ENCODE data around the gene ADD3.

Gene ADD3

DNA sequence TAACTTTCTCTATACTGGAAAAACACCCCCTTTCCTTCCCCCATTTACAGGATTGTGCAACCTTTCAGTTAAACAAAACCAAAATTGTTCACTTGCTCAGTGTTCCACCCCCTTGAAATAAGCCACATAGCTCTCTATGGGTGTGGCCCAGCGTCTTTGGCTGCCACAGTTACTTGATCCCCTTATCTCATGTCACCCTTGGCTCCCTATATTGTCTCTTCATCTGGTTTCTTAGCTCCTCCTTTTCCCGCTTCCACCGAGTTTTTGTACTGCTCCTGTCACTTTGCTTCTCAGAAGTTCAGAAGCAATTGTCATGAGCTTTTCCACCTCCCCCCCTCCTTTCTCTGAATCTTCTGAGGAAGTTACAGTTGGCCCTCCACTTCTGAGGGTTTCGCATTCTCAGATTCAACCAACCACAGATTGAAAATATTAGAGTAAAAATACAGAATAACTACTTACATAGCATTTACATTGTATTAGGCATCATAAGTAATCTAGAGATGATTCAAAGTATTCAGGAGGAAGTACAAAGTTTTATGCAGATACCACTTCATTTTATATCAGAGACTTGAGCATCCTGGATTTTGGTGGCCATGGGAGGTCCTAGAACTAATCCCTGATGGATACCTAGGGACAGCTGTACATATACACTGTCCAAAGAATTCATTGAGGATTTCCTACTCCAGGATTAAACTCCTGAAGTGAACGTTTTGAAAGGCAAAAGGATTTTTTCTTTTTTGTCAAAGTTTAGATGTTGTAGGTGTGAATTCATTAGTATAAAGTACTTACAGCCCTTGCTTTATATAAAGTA, 60.4 kb downstream of the ADD3 start (continued):
- no peak for TF ChIP-seq ZNF248 (tag by site-specific recombination; IDR thresholded peaks at IDR 0.05)
- no peak for TF ChIP-seq ZNF654 (tag by site-specific recombination; IDR thresholded peaks at IDR 0.05; ENCODE audit: low read depth)
- TF ChIP-seq, protein P1, sequence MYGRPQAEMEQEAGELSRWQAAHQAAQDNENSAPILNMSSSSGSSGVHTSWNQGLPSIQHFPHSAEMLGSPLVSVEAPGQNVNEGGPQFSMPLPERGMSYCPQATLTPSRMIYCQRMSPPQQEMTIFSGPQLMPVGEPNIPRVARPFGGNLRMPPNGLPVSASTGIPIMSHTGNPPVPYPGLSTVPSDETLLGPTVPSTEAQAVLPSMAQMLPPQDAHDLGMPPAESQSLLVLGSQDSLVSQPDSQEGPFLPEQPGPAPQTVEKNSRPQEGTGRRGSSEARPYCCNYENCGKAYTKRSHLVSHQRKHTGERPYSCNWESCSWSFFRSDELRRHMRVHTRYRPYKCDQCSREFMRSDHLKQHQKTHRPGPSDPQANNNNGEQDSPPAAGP (tag by site-specific recombination; IDR thresholded peaks at IDR 0.05): no peak
- no peak for TF ChIP-seq ZNF2 (tag by site-specific recombination; IDR thresholded peaks at IDR 0.05)
- TF ChIP-seq ZNF677 (tag by site-specific recombination; IDR thresholded peaks at IDR 0.05): no peak
- TF ChIP-seq ZNF324 (tag by site-specific recombination; IDR thresholded peaks at IDR 0.05): no peak
- no peak for TF ChIP-seq ZNF670 (tag by site-specific recombination; IDR thresholded peaks at IDR 0.05; ENCODE audit: low read depth)
- TF ChIP-seq, protein P2, sequence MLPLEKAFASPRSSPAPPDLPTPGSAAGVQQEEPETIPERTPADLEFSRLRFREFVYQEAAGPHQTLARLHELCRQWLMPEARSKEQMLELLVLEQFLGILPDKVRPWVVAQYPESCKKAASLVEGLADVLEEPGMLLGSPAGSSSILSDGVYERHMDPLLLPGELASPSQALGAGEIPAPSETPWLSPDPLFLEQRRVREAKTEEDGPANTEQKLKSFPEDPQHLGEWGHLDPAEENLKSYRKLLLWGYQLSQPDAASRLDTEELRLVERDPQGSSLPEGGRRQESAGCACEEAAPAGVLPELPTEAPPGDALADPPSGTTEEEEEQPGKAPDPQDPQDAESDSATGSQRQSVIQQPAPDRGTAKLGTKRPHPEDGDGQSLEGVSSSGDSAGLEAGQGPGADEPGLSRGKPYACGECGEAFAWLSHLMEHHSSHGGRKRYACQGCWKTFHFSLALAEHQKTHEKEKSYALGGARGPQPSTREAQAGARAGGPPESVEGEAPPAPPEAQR (tag by site-specific recombination; IDR thresholded peaks at IDR 0.05): no peak
- no peak for TF ChIP-seq ZNF555 (tag by site-specific recombination; conservative IDR thresholded peaks at IDR 0.05)
- TF ChIP-seq, protein P3, sequence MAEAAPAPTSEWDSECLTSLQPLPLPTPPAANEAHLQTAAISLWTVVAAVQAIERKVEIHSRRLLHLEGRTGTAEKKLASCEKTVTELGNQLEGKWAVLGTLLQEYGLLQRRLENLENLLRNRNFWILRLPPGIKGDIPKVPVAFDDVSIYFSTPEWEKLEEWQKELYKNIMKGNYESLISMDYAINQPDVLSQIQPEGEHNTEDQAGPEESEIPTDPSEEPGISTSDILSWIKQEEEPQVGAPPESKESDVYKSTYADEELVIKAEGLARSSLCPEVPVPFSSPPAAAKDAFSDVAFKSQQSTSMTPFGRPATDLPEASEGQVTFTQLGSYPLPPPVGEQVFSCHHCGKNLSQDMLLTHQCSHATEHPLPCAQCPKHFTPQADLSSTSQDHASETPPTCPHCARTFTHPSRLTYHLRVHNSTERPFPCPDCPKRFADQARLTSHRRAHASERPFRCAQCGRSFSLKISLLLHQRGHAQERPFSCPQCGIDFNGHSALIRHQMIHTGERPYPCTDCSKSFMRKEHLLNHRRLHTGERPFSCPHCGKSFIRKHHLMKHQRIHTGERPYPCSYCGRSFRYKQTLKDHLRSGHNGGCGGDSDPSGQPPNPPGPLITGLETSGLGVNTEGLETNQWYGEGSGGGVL (tag by site-specific recombination; IDR thresholded peaks at IDR 0.05): peak; percentile 49
- TF ChIP-seq, protein P4, sequence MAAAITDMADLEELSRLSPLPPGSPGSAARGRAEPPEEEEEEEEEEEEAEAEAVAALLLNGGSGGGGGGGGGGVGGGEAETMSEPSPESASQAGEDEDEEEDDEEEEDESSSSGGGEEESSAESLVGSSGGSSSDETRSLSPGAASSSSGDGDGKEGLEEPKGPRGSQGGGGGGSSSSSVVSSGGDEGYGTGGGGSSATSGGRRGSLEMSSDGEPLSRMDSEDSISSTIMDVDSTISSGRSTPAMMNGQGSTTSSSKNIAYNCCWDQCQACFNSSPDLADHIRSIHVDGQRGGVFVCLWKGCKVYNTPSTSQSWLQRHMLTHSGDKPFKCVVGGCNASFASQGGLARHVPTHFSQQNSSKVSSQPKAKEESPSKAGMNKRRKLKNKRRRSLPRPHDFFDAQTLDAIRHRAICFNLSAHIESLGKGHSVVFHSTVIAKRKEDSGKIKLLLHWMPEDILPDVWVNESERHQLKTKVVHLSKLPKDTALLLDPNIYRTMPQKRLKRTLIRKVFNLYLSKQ (tag by site-specific recombination; IDR thresholded peaks at IDR 0.05; ENCODE audit: borderline replicate concordance): no peak
- TF ChIP-seq, protein P5, sequence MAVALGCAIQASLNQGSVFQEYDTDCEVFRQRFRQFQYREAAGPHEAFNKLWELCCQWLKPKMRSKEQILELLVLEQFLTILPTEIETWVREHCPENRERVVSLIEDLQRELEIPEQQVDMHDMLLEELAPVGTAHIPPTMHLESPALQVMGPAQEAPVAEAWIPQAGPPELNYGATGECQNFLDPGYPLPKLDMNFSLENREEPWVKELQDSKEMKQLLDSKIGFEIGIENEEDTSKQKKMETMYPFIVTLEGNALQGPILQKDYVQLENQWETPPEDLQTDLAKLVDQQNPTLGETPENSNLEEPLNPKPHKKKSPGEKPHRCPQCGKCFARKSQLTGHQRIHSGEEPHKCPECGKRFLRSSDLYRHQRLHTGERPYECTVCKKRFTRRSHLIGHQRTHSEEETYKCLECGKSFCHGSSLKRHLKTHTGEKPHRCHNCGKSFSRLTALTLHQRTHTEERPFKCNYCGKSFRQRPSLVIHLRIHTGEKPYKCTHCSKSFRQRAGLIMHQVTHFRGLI (tag by site-specific recombination; IDR thresholded peaks at IDR 0.05): no peak
- TF ChIP-seq GLI4 (tag by site-specific recombination; IDR thresholded peaks at IDR 0.05): no peak
- TF ChIP-seq RBAK (tag by site-specific recombination; IDR thresholded peaks at IDR 0.05): no peak
- TF ChIP-seq ZNF664 (tag by site-specific recombination; IDR thresholded peaks at IDR 0.05): no peak
- TF ChIP-seq, protein P6, sequence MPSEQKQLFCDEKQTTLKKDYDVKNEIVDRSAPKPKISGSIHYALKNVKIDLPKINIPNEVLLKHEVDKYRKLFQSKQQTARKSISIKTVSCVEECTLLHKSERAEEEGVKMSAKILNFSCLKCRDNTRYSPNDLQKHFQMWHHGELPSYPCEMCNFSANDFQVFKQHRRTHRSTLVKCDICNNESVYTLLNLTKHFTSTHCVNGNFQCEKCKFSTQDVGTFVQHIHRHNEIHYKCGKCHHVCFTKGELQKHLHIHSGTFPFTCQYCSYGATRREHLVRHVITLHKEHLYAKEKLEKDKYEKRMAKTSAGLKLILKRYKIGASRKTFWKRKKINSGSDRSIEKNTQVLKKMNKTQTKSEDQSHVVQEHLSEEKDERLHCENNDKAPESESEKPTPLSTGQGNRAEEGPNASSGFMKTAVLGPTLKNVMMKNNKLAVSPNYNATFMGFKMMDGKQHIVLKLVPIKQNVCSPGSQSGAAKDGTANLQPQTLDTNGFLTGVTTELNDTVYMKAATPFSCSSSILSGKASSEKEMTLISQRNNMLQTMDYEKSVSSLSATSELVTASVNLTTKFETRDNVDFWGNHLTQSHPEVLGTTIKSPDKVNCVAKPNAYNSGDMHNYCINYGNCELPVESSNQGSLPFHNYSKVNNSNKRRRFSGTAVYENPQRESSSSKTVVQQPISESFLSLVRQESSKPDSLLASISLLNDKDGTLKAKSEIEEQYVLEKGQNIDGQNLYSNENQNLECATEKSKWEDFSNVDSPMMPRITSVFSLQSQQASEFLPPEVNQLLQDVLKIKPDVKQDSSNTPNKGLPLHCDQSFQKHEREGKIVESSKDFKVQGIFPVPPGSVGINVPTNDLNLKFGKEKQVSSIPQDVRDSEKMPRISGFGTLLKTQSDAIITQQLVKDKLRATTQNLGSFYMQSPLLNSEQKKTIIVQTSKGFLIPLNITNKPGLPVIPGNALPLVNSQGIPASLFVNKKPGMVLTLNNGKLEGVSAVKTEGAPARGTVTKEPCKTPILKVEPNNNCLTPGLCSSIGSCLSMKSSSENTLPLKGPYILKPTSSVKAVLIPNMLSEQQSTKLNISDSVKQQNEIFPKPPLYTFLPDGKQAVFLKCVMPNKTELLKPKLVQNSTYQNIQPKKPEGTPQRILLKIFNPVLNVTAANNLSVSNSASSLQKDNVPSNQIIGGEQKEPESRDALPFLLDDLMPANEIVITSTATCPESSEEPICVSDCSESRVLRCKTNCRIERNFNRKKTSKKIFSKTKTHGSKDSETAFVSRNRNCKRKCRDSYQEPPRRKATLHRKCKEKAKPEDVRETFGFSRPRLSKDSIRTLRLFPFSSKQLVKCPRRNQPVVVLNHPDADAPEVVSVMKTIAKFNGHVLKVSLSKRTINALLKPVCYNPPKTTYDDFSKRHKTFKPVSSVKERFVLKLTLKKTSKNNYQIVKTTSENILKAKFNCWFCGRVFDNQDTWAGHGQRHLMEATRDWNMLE (tag by site-specific recombination; conservative IDR thresholded peaks at IDR 0.05; ENCODE audit: low read depth): no peak
- no peak for TF ChIP-seq MEIS1 (CRISPR knock-in tag; IDR thresholded peaks at IDR 0.05; ENCODE audit: borderline replicate concordance)
- TF ChIP-seq, protein P7, sequence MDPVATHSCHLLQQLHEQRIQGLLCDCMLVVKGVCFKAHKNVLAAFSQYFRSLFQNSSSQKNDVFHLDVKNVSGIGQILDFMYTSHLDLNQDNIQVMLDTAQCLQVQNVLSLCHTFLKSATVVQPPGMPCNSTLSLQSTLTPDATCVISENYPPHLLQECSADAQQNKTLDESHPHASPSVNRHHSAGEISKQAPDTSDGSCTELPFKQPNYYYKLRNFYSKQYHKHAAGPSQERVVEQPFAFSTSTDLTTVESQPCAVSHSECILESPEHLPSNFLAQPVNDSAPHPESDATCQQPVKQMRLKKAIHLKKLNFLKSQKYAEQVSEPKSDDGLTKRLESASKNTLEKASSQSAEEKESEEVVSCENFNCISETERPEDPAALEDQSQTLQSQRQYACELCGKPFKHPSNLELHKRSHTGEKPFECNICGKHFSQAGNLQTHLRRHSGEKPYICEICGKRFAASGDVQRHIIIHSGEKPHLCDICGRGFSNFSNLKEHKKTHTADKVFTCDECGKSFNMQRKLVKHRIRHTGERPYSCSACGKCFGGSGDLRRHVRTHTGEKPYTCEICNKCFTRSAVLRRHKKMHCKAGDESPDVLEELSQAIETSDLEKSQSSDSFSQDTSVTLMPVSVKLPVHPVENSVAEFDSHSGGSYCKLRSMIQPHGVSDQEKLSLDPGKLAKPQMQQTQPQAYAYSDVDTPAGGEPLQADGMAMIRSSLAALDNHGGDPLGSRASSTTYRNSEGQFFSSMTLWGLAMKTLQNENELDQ (tag by site-specific recombination; IDR thresholded peaks at IDR 0.05; ENCODE audit: low read depth): no peak
- peak; percentile 31; the same call in 1 of the 2 replicates for TF ChIP-seq SP3 (tag by site-specific recombination; IDR thresholded peaks at IDR 0.05)
- TF ChIP-seq, protein P8, sequence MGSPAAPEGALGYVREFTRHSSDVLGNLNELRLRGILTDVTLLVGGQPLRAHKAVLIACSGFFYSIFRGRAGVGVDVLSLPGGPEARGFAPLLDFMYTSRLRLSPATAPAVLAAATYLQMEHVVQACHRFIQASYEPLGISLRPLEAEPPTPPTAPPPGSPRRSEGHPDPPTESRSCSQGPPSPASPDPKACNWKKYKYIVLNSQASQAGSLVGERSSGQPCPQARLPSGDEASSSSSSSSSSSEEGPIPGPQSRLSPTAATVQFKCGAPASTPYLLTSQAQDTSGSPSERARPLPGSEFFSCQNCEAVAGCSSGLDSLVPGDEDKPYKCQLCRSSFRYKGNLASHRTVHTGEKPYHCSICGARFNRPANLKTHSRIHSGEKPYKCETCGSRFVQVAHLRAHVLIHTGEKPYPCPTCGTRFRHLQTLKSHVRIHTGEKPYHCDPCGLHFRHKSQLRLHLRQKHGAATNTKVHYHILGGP (tag by site-specific recombination; IDR thresholded peaks at IDR 0.05): 0 out of 2 replicates have a peak, but pooled peaks have one; percentile 18
- TF ChIP-seq ZEB2 (tag by site-specific recombination; IDR thresholded peaks at IDR 0.05): peak; percentile 45; the same call in 1 of the 2 replicates
- TF ChIP-seq ZNF596 (tag by site-specific recombination; IDR thresholded peaks at IDR 0.05): no peak

Measured in HEK293 (cell line).